ENCODE measurements around the gene TSPAN32. TPM values are rescaled to one million over a fixed set of nuclear protein-coding genes. Genes with fewer than 3 reads are reported as not detected.

The TSPAN32 gene
- polyA plus RNA-seq, 1 donor: 77.1 TPM

DNA sequence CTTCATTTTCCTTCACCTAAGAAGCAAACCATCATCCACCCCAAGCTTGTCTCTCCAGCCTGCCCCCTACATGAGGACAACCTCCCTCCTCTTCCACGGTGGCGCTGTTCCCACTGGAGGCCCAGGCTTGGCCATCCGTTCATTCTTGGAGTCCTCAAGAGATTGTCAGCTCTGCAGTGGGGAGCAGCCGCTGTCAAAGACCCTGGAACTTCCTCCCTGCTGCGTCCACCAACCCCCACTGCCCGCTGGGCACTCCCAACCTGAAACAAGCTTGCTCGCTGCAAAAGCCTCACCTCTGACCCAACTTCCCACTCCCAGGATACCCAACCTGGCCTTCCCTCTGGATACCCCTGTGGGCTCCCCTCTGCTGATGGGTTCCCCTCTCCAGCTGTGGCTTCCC lies 64.9 kb downstream of the TSPAN32 start:
- Histone ChIP-seq H3K4me3 (ENCODE audit: low read length) (no peak overlapping the region), H3K4me1 (ENCODE audit: control insufficient read depth, insufficient read depth, low read length) (peaks cover 6% of the 10 kb centered on the region), H3K27ac (ENCODE audit: low read length) (no peak overlapping the region), H3K36me3 (ENCODE audit: control insufficient read depth, insufficient read depth, low read length) (no peaks in the 10 kb centered on the region), H3K27me3 (ENCODE audit: control insufficient read depth, insufficient read depth, low read length) (no peaks in the 10 kb centered on the region), H3K9me3 (ENCODE audit: control insufficient read depth, low read depth, low read length) (no peaks in the 10 kb centered on the region)
- no peak for DNase-seq
- WGBS (ENCODE audit: insufficient coverage, low lambda C conversion rate): no CpG with 5 or more reads among the region's 7 CpGs

GRCh38 chr11:2367266-2368160 lies 65.7 kb downstream of the TSPAN32 start:
- no peaks in the 10 kb centered on the region for H3K36me3 ChIP-seq (ENCODE audit: control insufficient read depth, insufficient read depth, low read length)
- H3K27ac ChIP-seq (ENCODE audit: low read length): no peak overlapping the region
- DNase-seq: no peak
- WGBS (ENCODE audit: insufficient coverage, low lambda C conversion rate): no CpG with 5 or more reads among the region's 17 CpGs
- no peaks in the 10 kb centered on the region for H3K27me3 ChIP-seq (ENCODE audit: control insufficient read depth, insufficient read depth, low read length)
- H3K4me3 ChIP-seq (ENCODE audit: low read length): no peak overlapping the region
- H3K9me3 ChIP-seq (ENCODE audit: control insufficient read depth, low read depth, low read length): no peaks in the 10 kb centered on the region
- peaks cover 6% of the 10 kb centered on the region for H3K4me1 ChIP-seq (ENCODE audit: control insufficient read depth, insufficient read depth, low read length)

Other genes starting within 250 kb of the TSPAN32 start
- gene IGF2, start 162.6 kb upstream of the TSPAN32 start, polyA plus RNA-seq: 319 TPM
- 0.39 TPM for gene INS, start 140.8 kb upstream of the TSPAN32 start, polyA plus RNA-seq
- gene TH, start 130.2 kb upstream of the TSPAN32 start, polyA plus RNA-seq: 1.0 TPM
- 15.8 TPM for gene ASCL2, start 31.4 kb upstream of the TSPAN32 start, polyA plus RNA-seq
- gene C11orf21, start 95 bp upstream of the TSPAN32 start, polyA plus RNA-seq: 22.7 TPM
- 292 TPM for gene CD81, start 75.3 kb downstream of the TSPAN32 start, polyA plus RNA-seq
- 28.0 TPM for gene TSSC4, start 98.7 kb downstream of the TSPAN32 start, polyA plus RNA-seq
- 0.87 TPM for gene TRPM5, start 142.5 kb downstream of the TSPAN32 start, polyA plus RNA-seq
- 19.5 TPM for gene KCNQ1, start 143.0 kb downstream of the TSPAN32 start, polyA plus RNA-seq

All from large intestine (tissue), 3 donors.